HG03025 (cell line): ENCODE measurements around the gene KRT23.

ENCODE experiments used
- ATAC-seq: cut with Tn5 transposase; IDR thresholded peaks from one replicate; pipeline ENCODE4 v1.9.1; 2021; ENCODE audit warnings: mild to moderate bottlenecking, moderate library complexity; ENCODE audit not compliant: unreplicated experiment, low FRiP score

The KRT23 gene

DNA sequence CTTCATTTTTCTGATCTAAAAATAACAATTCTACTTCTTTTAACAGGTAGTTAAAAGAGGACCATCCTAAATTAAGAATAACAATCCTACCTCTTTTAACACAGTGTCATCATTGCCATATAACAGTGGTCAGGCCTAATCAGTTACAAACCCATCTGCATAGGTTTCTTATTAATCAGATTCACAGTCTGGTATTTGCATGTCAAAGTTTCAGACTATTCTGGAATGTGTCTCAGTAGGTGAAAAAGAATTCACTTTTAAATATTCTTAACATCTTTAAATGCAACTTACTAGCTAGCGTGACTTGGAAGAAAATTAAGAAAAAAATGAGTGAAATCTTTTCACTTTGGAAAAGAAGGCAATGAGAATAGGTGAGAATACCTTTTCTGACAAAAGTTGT, 63.6 kb downstream of the KRT23 start:
- no peak for ATAC-seq

DNA sequence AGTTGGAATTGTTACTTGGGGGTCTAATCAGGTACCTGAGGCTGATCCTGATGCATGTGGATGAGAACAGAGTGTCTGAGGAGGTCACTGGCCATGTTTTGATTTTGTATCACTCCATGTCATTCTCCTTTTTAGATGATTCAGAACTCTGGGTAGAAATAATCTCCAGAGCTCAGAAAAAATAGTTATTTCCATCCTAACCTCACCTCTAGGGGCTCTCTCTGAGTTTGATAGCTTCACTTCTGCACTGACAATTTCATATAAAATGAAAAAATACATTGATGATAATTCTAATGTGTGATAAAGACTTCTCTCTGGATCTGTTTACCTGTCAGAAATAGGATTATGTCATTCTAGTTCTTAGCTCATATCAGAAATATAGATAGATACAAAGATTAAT, 64.2 kb downstream of the KRT23 start:
- no peak for ATAC-seq
